Ishikawa (cell line): ENCODE measurements around the gene RPS4Y1.

Experiments
- CEBPB ChIP-seq: IDR thresholded peaks from 2 replicates; pipeline ENCODE4 v1.6.1; 2012
- CREB1 ChIP-seq: IDR thresholded peaks from 2 replicates; pipeline ENCODE4 v1.6.1; 2012; ENCODE audit warnings: low read depth
- EGR1 ChIP-seq: IDR thresholded peaks from 2 replicates; pipeline ENCODE4 v1.6.1; 2012
- EP300 ChIP-seq: IDR thresholded peaks from 2 replicates; pipeline ENCODE4 v1.6.1; 2012; ENCODE audit warnings: borderline replicate concordance
- FOXM1 ChIP-seq: IDR thresholded peaks from 2 replicates; pipeline ENCODE4 v1.6.1; 2012; ENCODE audit warnings: low read depth, borderline replicate concordance
- MAX ChIP-seq: IDR thresholded peaks from 2 replicates; pipeline ENCODE4 v1.6.1; 2012
- NFIC ChIP-seq: IDR thresholded peaks from 2 replicates; pipeline ENCODE4 v1.6.1; 2012
- RAD21 ChIP-seq: IDR thresholded peaks from 2 replicates; pipeline ENCODE4 v1.6.1; 2012; ENCODE audit warnings: low read depth
- REST ChIP-seq: IDR thresholded peaks from 2 replicates; pipeline ENCODE4 v1.6.1; 2012; ENCODE audit warnings: low read depth, mild to moderate bottlenecking
- TAF1 ChIP-seq: IDR thresholded peaks from 2 replicates; pipeline ENCODE4 v1.6.1; 2012; ENCODE audit warnings: low read depth, mild to moderate bottlenecking
- TCF12 ChIP-seq: IDR thresholded peaks from 2 replicates; pipeline ENCODE4 v1.6.1; 2012; ENCODE audit warnings: low read depth
- TEAD4 ChIP-seq: IDR thresholded peaks from 2 replicates; pipeline ENCODE4 v1.6.1; 2012
- YY1 ChIP-seq: IDR thresholded peaks from 2 replicates; pipeline ENCODE4 v1.6.1; 2012; ENCODE audit warnings: low read depth
- TF ChIP-seq, protein P1 (sequence below): IDR thresholded peaks from 2 replicates; pipeline ENCODE4 v1.6.1; 2012

GRCh38 chrY:2796977-2797523 lies 44.4 kb upstream of the RPS4Y1 start:
- TF ChIP-seq EGR1 (no peak), TCF12 (no peak), NFIC (no peak), EP300 (no peak), MAX (no peak), CEBPB (no peak), FOXM1 (no peak), TEAD4 (no peak), RAD21 (no peak), REST (no peak), CREB1 (no peak), TAF1 (no peak), YY1 (no peak)
- TF ChIP-seq, protein P1, sequence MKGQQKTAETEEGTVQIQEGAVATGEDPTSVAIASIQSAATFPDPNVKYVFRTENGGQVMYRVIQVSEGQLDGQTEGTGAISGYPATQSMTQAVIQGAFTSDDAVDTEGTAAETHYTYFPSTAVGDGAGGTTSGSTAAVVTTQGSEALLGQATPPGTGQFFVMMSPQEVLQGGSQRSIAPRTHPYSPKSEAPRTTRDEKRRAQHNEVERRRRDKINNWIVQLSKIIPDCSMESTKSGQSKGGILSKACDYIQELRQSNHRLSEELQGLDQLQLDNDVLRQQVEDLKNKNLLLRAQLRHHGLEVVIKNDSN = no peak
